Measurements from ENCODE around the gene SLC5A11. TPM values are rescaled to one million over a fixed set of nuclear protein-coding genes. Genes with fewer than 3 reads are reported as not detected.

SLC5A11 gene
- total RNA-seq, 1 donor from 2014 or later: not detected

DNA sequence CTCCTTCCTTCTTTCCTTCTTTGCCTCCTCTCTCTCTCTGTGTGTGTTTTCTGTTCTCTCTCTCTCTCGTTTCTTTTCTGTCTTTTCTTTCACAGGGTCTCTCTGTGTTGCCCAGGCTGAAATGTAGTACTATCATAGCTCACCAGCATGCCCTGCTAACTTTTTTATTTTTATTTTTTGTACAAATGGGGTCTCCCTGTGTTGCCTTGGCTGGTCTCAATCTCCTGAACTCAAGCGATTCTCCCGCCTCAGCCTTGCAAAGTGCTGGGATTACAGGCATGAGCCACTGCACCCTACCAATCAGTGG is 1.5 kb downstream of the SLC5A11 start:
- Mint-ChIP-seq H3K27me3 (ENCODE audit: low read depth, unreplicated experiment) (peaks cover 6% of the 10 kb centered on the region), H3K4me3 (ENCODE audit: unreplicated experiment) (no peak overlapping the region), H3K27ac (ENCODE audit: unreplicated experiment) (no peak overlapping the region), H3K4me1 (ENCODE audit: low read depth, unreplicated experiment) (peaks cover 5% of the 10 kb centered on the region), H3K9me3 (ENCODE audit: unreplicated experiment) (peaks cover 4% of the 10 kb centered on the region), H3K36me3 (ENCODE audit: low read depth, unreplicated experiment) (no peaks in the 10 kb centered on the region)
- Histone ChIP-seq H3K79me2 (ENCODE audit: insufficient read depth, low read length) (no peaks in the 10 kb centered on the region), H3K4me3 (ENCODE audit: insufficient read depth, low read depth, low read length) (no peak overlapping the region), H2AFZ (ENCODE audit: low read depth, low read length) (no peak overlapping the region), H4K20me1 (ENCODE audit: insufficient read depth, low read length) (no peaks in the 10 kb centered on the region), H3K36me3 (ENCODE audit: insufficient read depth, low read length) (no peaks in the 10 kb centered on the region), H3K27ac (ENCODE audit: low read depth, low read length) (no peak overlapping the region), H3K27me3 (ENCODE audit: insufficient read depth, low read length) (no peaks in the 10 kb centered on the region), H3K9me3 (ENCODE audit: insufficient read depth, low read depth, low read length) (no peaks in the 10 kb centered on the region), H3K4me1 (ENCODE audit: insufficient read depth, low read length) (peaks cover 21% of the 10 kb centered on the region), H3K9ac (ENCODE audit: low read length) (no peak overlapping the region), H3K4me2 (ENCODE audit: low read length) (no peak overlapping the region)
- DNase-seq (ENCODE audit: low read depth): no peak
- FAIRE-seq: no peak
- TF ChIP-seq, protein P1, sequence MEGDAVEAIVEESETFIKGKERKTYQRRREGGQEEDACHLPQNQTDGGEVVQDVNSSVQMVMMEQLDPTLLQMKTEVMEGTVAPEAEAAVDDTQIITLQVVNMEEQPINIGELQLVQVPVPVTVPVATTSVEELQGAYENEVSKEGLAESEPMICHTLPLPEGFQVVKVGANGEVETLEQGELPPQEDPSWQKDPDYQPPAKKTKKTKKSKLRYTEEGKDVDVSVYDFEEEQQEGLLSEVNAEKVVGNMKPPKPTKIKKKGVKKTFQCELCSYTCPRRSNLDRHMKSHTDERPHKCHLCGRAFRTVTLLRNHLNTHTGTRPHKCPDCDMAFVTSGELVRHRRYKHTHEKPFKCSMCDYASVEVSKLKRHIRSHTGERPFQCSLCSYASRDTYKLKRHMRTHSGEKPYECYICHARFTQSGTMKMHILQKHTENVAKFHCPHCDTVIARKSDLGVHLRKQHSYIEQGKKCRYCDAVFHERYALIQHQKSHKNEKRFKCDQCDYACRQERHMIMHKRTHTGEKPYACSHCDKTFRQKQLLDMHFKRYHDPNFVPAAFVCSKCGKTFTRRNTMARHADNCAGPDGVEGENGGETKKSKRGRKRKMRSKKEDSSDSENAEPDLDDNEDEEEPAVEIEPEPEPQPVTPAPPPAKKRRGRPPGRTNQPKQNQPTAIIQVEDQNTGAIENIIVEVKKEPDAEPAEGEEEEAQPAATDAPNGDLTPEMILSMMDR (IDR thresholded peaks at IDR 0.05; ENCODE audit: insufficient read depth, low read depth, low read length): no peak
- TF ChIP-seq EZH2 (IDR thresholded peaks at IDR 0.05; ENCODE audit: insufficient read depth, low read length): no peak

DNA sequence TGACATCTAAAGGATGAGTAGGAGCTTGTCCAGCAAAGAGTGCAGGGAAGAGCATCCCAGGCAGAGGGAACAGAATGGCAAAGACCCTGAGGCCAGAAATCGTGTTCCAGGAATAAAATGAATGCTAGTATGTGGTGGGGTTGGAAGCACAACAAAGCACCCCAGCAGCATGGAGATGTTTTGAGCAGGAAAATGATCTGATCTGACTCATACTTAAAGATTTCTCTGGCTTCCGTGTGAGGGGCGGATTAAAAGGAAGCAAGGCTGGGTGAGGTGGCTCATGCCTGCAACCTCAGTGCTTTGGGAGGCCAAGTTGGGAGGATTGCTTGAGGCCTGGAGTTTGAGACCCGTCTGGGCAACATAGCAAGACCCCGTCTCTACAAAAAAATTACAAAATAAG is 2.3 kb downstream of the SLC5A11 start:
- no peaks in the 10 kb centered on the region for H3K27me3 ChIP-seq (ENCODE audit: insufficient read depth, low read length)
- H3K4me2 ChIP-seq (ENCODE audit: low read length): no peak overlapping the region
- peak; percentile 69 for DNase-seq (ENCODE audit: low read depth)
- H3K27ac Mint-ChIP-seq (ENCODE audit: unreplicated experiment): no peak overlapping the region
- peaks cover 5% of the 10 kb centered on the region for H3K4me1 Mint-ChIP-seq (ENCODE audit: low read depth, unreplicated experiment)
- H3K27me3 Mint-ChIP-seq (ENCODE audit: low read depth, unreplicated experiment): peaks cover 6% of the 10 kb centered on the region
- peaks cover 21% of the 10 kb centered on the region for H3K4me1 ChIP-seq (ENCODE audit: insufficient read depth, low read length)
- no peak overlapping the region for H3K4me3 ChIP-seq (ENCODE audit: insufficient read depth, low read depth, low read length)
- H3K36me3 Mint-ChIP-seq (ENCODE audit: low read depth, unreplicated experiment): no peaks in the 10 kb centered on the region
- H3K9ac ChIP-seq (ENCODE audit: low read length): no peak overlapping the region
- H3K9me3 Mint-ChIP-seq (ENCODE audit: unreplicated experiment): peaks cover 4% of the 10 kb centered on the region
- no peak for FAIRE-seq
- H3K79me2 ChIP-seq (ENCODE audit: insufficient read depth, low read length): no peaks in the 10 kb centered on the region
- H4K20me1 ChIP-seq (ENCODE audit: insufficient read depth, low read length): no peaks in the 10 kb centered on the region
- peak overlapping the region; percentile 3 for H3K27ac ChIP-seq (ENCODE audit: low read depth, low read length)
- TF ChIP-seq EZH2 (IDR thresholded peaks at IDR 0.05; ENCODE audit: insufficient read depth, low read length): no peak
- TF ChIP-seq, protein P1 (IDR thresholded peaks at IDR 0.05; ENCODE audit: insufficient read depth, low read depth, low read length): no peak
- H3K9me3 ChIP-seq (ENCODE audit: insufficient read depth, low read depth, low read length): no peaks in the 10 kb centered on the region
- no peak overlapping the region for H3K4me3 Mint-ChIP-seq (ENCODE audit: unreplicated experiment)
- H2AFZ ChIP-seq (ENCODE audit: low read depth, low read length): no peak overlapping the region
- H3K36me3 ChIP-seq (ENCODE audit: insufficient read depth, low read length): no peaks in the 10 kb centered on the region

DNA sequence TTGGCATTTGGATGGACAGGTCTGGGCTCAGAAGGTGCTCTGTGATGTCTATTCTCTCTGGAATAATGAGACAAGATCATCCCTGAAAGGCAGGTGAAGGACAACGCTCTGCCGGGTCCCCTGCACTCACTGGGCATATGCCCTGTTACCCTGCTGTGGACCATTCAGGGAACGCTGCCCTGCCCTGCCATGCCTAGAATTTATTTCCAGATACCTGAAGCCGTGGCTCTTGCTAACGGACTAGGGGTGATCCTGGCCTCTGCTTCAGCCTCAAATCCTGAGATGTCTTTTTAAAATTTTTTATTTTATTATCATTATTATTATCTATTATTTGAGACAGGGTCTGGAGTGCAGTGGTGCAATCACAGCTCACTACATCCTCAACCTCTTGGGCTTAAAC is 3.9 kb downstream of the SLC5A11 start:
- Histone ChIP-seq H3K27ac (ENCODE audit: low read depth, low read length) (no peak overlapping the region), H3K4me1 (ENCODE audit: insufficient read depth, low read length) (peaks cover 30% of the 10 kb centered on the region), H3K27me3 (ENCODE audit: insufficient read depth, low read length) (no peaks in the 10 kb centered on the region), H3K79me2 (ENCODE audit: insufficient read depth, low read length) (no peaks in the 10 kb centered on the region), H4K20me1 (ENCODE audit: insufficient read depth, low read length) (no peaks in the 10 kb centered on the region), H2AFZ (ENCODE audit: low read depth, low read length) (no peak overlapping the region), H3K4me2 (ENCODE audit: low read length) (no peak overlapping the region), H3K36me3 (ENCODE audit: insufficient read depth, low read length) (no peaks in the 10 kb centered on the region), H3K9me3 (ENCODE audit: insufficient read depth, low read depth, low read length) (no peaks in the 10 kb centered on the region), H3K4me3 (ENCODE audit: insufficient read depth, low read depth, low read length) (no peak overlapping the region), H3K9ac (ENCODE audit: low read length) (no peak overlapping the region)
- Mint-ChIP-seq H3K4me1 (ENCODE audit: low read depth, unreplicated experiment) (peaks cover 4% of the 10 kb centered on the region), H3K27me3 (ENCODE audit: low read depth, unreplicated experiment) (peaks cover 11% of the 10 kb centered on the region), H3K27ac (ENCODE audit: unreplicated experiment) (no peak overlapping the region), H3K4me3 (ENCODE audit: unreplicated experiment) (no peak overlapping the region), H3K9me3 (ENCODE audit: unreplicated experiment) (peaks cover 1% of the 10 kb centered on the region), H3K36me3 (ENCODE audit: low read depth, unreplicated experiment) (no peaks in the 10 kb centered on the region)
- DNase-seq (ENCODE audit: low read depth): no peak
- no peak for TF ChIP-seq EZH2 (IDR thresholded peaks at IDR 0.05; ENCODE audit: insufficient read depth, low read length)
- TF ChIP-seq, protein P1 (IDR thresholded peaks at IDR 0.05; ENCODE audit: insufficient read depth, low read depth, low read length): no peak
- FAIRE-seq: no peak
